GM19438 (cell line): ENCODE data around the gene CHKA.

Experiments used
- ATAC-seq: cut with Tn5 transposase; IDR thresholded peaks from one replicate; pipeline ENCODE4 v1.9.1; 2021; ENCODE audit warnings: low read depth; ENCODE audit not compliant: unreplicated experiment

CHKA gene

DNA sequence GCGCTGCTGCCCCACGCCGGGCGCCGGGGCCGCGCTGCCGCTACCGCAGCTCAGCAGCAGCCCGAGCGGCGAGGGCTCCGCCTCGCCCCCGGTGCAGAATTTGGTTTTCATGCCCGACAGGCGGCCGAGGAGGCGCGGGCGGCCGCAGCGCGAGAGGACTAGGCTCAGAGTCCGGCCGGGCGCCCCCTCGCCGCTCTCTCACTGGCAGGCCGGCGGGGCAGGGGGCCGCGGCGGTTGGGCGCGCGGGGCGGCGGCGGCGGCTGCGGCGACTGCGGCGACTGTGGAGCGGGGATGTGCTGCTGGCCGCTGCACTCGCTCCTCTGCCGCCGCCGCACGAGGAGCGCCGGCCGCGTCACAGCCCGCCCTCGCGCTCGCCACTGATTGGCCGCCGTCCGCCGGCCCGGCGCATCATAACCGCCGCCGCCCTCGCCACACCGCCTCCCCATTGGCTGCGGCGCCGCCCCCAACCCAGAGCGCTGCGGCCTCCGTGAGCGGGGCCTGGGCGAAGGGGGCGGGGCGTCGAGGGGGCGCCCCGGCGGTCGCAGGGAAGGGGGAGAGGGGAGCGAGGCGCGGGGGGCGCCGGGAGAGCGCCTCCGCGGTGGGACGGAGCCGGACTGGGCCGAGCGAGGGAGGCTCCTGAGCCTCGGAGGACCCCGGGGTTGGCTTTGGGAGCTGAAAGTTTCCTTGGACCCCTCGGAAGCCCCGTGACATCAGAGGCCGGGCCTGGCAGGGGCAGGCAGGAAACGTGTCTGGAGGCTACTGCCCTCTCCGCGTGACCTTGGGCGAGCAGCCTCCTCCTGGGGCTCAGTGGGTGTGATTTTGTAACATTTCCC, at the start of gene CHKA:
CHKA (minus strand) TSS at position 322 of the 833 bp plus-strand sequence; CDS start at position 111, 211 bp downstream.
- peak; percentile 69 for ATAC-seq

GRCh38 chr11:68169442-68169841, 48.3 kb upstream of the CHKA start:
- no peak for ATAC-seq

DNA sequence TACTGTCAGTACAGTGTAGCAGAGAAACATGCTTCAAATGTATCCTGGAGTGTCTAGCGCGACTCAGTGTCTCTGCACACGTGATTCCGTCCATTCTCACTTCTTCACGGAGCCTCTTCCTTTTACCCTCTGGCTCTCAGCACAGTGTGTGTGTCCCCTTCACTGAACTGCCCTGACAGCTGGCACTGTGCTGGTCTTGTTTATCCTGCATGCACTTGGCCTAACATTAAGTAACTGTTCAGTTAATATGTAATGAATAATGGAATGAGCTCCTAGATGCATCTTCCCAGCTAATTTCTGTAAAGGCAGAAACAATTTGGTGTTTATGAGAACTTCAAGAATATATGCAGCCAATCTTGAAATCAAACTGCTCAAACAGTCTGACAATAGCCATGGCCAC, 47.5 kb upstream of the CHKA start:
- ATAC-seq: no peak

DNA sequence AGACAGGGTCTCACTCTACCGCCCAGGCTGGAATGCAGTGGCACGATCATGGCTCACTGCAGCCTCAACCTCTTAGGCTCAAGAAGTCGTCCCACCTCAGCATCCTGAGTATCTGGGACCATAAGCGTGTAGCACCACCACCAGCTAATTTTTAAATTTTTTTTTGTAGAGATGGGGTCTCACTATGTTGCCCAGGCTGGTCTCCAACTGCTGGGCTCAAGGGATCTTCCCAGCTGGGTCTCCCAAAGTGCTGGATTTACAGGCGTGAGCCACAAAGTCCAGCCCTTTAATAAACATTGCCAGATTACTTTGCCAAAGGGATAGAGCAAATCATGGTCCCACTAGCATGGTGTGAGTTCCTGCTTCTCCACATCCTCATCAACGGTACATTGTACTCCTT, 46.3 kb upstream of the CHKA start:
- ATAC-seq: no peak

DNA sequence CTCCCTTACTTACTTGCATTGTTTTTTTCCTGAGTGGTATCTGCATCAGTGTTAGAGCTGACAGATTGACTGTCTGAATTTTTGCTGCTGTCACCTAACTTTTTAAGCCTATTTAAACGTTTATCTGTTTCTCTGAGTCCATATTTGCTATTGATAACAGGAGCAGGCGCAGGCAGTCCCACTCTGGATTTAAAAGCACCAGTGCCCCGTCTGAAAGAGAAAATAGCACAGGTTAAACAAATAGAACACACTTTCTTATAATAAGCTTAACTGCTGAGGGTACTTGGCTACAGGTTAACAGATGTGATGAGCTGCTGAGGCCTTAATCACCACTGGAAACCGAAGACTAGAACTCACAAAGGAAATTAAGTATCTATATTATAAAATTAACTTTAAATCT, 45.8 kb upstream of the CHKA start:
- no peak for ATAC-seq

DNA sequence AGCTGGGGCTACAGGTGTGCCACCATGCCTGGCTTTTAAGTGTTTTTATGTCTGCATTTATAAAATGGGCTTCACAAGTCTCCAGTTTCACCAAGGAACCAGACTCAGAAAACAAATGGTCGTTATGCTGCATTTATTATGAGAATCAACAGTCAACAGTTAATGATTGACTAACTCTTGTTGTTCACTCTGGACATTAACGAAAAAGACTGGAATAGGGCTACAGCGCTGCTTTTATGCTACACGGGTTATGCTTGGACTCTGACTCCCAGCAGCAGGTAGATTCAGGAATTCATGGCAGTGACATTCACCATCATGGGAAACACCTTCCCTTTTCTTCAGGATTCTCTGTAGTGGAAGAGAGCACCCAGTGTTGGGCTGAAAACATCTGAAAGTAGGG, 44.4 kb upstream of the CHKA start:
- no peak for ATAC-seq

GRCh38 chr11:68164437-68164836, 43.2 kb upstream of the CHKA start:
- no peak for ATAC-seq

DNA sequence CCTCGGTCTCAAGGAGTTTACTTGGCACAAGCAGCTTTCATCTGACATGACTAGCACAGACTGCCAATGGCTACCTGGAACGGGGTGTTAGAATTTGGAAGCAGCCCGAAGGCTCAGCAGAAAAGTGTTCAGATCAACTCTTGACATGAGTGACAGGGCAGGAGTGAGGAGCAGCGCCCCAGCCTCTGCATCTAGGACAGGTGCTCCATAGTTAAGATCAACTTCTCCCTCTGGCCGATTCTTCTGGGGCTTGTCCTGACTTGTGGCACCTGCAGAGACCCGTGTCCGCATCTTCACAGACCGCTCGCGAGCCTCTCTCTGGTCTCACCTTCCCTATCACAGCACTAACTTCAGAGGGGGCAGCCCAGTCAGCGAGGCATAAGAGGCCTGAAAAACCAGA, 42.5 kb upstream of the CHKA start:
- no peak for ATAC-seq

- no peak for ATAC-seq
Measured at GRCh38 chr11:68160100-68160695, 39.0 kb upstream of the CHKA start.

GRCh38 chr11:68159665-68160064, 38.5 kb upstream of the CHKA start:
- ATAC-seq: no peak

DNA sequence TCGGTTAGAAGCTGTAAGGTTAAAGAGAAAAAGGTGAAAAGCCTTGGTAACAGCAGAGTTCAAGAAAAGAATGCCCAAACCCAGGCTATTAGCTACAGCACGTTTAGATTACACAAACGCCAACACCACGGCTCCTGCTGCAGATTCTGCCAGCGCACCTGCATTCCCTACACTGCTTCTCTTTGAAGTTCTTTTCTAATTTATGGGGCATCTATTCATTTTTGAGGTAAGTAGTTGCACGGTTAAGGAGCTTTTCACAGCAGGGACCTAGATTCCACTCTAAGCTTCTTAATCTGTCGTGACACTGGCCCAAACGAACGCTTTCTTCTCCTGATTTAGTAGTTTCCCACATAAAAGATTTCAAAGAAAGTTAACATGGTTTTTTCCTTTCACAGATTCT, 38.0 kb upstream of the CHKA start:
- ATAC-seq: no peak

GRCh38 chr11:68158580-68158979, 37.4 kb upstream of the CHKA start:
- ATAC-seq: no peak

- no peak for ATAC-seq
Measured at GRCh38 chr11:68153742-68154141, 32.6 kb upstream of the CHKA start.

DNA sequence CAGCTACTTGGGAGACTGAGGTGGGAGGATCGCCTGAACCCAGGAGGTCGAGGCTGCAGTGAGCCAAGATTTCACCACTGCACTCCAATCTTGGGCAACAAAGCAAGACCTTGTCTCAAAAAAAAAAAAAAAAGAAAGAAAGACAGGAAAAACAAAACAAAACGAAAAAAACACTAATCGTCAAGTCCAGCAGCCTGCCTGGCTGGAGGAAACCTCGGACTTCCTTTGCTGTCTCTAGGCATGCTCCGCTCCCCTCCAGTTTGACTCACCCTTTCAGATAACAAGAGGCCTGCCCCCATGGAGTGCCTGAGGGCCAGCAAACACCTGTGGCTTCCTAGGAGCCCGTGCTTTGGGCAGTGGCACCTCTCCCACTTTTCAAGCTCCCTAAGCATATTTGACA, 28.8 kb upstream of the CHKA start:
- no peak for ATAC-seq

DNA sequence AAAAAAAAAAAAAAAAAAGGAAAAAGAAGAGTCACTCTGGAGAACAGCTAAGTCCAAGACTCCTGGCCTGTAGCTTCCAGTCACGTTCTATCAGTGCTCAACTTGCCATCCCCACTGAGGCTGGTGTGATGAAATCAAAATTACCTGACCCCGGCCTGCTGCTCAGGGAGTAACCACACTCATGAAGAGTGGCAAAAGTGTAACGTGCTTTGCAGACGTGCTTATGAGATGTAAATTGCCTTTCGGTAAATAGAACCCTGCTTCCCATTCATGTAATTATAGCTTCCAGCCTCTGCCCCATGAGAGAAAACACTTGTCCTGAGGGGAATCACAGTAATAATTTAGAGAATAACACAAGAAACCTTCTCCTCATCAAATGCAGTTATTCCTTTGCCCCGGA, 28.2 kb upstream of the CHKA start:
- no peak for ATAC-seq

GRCh38 chr11:68148879-68149278, 27.7 kb upstream of the CHKA start:
- ATAC-seq: no peak

GRCh38 chr11:68148071-68148805, 27.1 kb upstream of the CHKA start:
- no peak for ATAC-seq

DNA sequence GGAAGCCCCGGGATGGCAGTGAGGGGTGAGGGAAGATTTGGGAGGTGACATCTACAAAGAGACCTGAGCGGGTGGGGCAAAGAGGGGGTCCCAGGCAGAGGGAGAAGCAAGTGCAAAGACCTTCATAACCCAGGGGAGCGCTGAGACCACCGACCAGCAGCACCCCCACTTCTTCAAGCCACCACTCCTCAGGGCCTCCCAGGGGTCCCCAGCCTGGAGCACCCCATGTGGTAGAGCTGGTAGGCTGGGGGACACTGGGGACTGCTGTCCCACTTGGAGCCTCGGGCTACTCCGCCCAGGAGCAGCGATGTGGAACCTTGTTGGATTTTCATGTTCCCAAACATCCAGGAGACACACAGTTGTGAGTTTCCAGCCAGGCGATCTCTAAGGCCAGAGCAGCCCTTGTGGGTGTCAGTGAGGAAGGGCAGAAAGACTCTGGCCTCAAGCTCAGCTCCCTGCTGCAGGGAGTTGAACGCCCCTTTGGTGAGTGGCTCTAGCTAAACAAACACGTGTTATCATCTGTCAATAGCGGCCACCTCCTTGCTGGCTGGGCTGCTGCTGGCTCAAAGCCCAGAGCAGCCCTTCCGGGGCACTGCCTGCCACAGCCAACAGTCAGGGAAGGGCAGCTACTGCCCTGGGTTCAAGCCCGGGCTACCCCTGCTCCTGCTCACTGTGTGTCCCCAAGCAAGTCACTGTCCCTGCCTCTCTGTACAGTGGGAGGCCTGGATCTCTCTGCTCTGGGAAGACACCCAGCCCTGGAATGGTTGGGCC, 25.7 kb upstream of the CHKA start:
- no peak for ATAC-seq

DNA sequence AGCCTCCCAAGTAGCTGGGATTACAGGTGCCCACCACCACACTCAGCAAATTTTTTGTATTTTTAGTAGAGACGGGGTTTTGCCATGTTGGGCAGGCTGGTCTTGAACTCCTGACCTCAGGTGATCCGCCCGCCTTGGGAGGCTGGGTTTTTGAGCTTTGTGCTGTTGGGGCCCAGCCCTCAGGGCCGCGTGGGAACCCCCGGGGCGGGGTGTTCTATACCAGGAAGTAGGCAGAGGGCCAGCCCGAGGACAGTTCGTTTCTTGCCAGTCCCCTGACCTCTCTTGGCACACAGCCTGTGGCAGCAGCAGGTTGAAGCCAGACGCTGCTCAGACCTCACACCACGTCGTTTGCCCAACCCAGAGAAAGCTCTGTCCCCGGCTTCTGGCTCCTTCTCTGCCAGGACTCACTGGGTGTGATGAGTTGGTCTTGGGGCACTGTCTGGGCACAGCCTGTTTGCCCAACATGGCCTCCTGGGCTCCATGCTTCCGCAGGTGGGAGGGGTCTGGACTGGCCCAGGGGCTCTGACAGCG, 24.9 kb upstream of the CHKA start:
- ATAC-seq: no peak

GRCh38 chr11:68145120-68145866, 24.1 kb upstream of the CHKA start:
- no peak for ATAC-seq
